Kidney tubule cell (primary cell): Measurements from ENCODE around the gene ACOT12.
"Not testable (repeated sequence)": the region's sequence is repeated elsewhere in the genome, so short reads cannot be mapped to it uniquely, and the experiment has no call there.

Experiments used
- DNase-seq: peaks from one replicate; pipeline ENCODE4 v3.0.0-alpha.2; 2018; ENCODE audit warnings: low spot score

ACOT12 gene

DNA sequence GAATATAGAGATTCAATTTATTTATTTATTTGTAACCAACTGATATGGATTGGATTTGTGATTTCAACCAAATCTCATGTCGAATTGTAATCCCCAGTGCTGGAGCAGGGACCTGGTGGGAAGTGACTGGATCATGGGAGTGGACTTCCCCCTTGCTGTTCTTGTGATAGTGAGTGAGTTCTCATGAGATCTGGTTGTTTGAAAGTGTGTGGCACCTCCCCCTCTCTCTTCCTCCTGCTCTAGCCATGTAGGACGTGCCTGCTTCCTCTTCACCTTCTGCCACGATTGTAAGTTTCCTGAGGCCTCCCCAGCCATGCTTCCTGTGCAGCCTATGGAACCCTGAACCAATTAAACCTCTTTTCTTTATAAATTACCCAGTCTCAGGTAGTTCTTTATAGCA, 55.7 kb downstream of the ACOT12 start:
- not testable (repeated sequence) for DNase-seq

- DNase-seq, result no peak
These were observed 56.1 kb downstream of the ACOT12 start for GRCh38 chr5:81337803-81338202.

- DNase-seq, result no peak
These were observed 57.4 kb downstream of the ACOT12 start for GRCh38 chr5:81336556-81336955.

- DNase-seq, result no peak
These were observed 58.0 kb downstream of the ACOT12 start for GRCh38 chr5:81335946-81336345.

DNA sequence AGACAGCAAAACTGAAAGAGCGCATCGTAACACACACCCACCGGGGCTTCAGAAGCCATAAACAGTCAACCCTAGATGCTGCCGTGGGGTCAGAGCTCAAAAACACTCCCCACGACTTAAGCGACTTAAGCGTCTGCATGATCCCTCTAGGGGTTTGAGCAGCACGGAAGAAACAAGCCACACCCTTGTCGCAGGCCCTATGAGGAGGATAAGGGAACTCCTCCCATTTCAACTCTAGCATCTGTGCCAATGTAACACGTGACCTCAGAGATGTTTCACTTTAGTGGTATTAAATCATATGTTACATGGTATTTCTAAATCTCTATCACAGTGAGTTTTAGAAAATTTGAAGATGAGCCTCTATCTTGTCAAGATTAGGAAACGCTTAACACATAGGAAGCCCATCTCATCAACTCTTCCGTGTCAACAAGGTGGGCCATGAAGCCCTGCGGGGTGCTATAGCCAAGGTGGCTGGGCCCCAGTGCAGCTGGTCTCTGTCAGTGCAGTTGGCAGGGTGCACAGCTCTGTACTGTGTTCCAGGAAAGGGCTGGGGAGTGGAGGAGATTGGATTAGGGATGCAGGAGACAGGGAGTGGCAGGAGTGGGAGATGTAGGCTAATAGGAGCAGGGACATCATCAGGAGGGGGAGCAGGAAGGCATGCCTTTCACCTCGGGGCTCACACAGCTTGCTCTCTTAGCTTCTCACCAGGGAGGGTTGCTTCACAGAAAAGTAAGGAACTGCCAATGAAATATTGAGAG, 59.5 kb downstream of the ACOT12 start:
- DNase-seq, result no peak

- peak; percentile 50 for DNase-seq
These were observed 67.4 kb downstream of the ACOT12 start for GRCh38 chr5:81326554-81326953.

GRCh38 chr5:81317536-81317935, 76.4 kb downstream of the ACOT12 start:
- DNase-seq, result no peak

DNA sequence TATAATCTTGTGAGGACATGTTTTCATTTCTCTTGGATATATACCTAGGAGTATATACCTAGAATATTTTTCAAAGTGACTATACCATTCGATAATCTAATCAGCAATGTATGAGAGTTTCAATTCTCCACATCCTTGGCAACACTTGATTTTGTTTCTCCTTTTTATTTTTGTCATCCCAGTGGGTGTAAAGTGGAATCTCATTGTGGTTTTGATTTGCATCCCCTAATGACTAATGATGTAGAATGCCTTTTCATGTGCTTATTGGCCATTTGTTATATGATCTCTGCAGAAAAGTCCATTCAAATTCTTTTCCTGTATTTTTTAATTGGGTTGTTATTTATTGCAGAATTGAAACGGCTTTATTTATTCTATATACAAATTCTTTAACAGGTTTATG, 77.4 kb downstream of the ACOT12 start:
- DNase-seq, result no peak

DNA sequence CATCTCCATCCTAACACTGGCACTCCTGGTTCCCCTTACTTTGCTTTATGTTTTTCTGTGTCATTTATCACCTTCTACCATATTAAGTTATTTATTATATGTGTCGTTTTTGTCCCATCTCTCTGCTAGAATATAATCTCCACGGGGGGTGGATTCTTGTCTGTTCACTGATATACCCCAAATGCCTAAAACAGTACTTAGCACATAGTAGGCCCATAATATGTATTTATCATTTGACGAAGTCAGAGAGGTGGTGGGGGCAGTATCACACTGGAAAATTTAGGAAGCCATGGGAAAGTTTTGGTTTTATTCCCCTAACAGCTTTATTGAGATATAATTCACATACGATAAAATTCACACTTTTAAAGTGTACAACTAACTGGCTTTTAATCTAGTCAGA, 78.1 kb downstream of the ACOT12 start:
- no peak for DNase-seq

GRCh38 chr5:81315336-81315735, 78.6 kb downstream of the ACOT12 start:
- DNase-seq, result peak; percentile 67

GRCh38 chr5:81314581-81314980, 79.4 kb downstream of the ACOT12 start:
- no peak for DNase-seq

- no peak for DNase-seq
These were observed 80.2 kb downstream of the ACOT12 start for GRCh38 chr5:81313686-81314085.

DNA sequence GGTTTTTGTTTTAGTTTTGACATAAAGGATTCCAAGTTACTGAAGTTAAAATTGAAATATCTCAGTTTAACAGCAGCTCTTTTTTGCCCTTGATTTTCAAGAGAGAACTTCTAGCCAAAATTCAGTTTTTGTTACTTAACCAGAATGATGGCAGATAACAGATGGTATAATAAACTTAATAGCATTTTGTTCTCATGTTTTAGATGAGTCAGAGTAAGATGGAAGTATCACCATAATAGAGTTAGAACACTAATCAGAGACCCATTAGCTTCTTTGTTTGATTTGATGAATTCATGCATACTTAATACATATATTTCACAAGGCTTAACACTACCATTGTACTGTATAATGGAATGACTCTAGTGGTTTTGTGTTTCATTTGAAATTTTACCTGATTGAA, 80.7 kb downstream of the ACOT12 start:
- DNase-seq, result no peak

GRCh38 chr5:81310402-81311063, 83.4 kb downstream of the ACOT12 start:
- no peak for DNase-seq

DNA sequence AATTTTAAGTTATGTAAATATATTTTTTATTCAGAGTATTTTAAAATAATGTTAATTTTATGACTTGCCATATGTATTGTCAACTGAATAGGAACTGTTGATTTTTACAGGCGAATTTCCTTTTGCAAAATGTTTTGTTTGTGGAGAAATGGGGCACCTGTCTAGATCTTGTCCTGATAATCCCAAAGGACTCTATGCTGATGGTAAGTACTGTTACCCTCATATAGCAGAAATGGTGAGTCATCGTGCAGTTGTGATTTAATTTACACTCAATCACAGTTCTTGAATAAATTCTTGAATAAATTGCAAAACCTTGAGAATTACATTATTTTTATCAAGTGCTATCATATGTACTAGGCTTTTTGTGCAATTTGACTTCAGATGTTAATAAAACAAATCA, 85.1 kb downstream of the ACOT12 start:
- DNase-seq, result no peak

DNA sequence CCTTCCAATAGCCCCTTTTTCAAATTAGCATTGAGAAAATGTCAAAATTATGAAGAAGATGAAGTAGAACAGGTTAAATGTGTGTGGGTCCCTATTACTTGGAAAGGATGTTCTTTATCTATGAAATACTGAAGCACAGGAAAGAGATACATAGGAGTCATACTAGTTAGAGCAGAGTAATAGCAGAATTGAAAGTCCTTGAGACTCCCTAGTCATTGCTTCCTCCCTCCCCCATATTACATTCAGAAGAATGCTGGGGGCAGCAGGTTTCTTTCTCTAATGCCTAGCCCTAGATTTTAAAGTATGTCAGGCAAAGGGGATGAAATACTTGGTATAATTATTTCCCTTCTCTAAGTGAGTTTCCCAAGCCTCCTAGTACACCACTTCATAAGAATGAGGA, 88.1 kb downstream of the ACOT12 start:
- DNase-seq, result no peak

- DNase-seq, result peak; percentile 57
These were observed 90.4 kb downstream of the ACOT12 start for GRCh38 chr5:81303563-81303962.

- DNase-seq, result no peak
These were observed 91.3 kb downstream of the ACOT12 start for GRCh38 chr5:81302596-81302995.

GRCh38 chr5:81301271-81302015, 92.5 kb downstream of the ACOT12 start, which contains the start of gene ZCCHC9:
ZCCHC9 (plus strand) TSS chr5:81301587; CDS start chr5:81304758, 3,171 bp downstream.
- DNase-seq, result peak; percentile 92

GRCh38 chr5:81300921-81301270, 93.0 kb downstream of the ACOT12 start:
- no peak for DNase-seq

DNA sequence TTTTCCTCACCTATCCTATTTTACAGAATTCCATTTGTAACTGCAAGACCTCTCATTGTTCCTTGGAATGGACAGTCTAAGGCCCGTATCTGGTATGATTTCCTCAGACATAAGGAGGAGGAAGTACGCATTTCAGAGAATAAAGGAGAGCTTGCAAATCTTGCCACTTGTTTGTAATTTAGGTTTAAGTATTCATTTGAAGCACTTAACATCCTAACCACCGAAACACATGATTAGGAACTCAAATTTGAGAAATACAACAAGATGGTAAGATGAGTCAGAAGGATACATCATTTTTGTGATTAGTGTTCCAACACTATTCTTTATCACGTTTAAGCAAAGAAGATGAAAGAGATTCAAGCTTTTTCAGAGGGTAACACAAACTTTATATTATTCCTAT, 96.4 kb downstream of the ACOT12 start:
- no peak for DNase-seq

- not testable (repeated sequence) for DNase-seq
These were observed 99.9 kb downstream of the ACOT12 start for GRCh38 chr5:81294021-81294420.

DNA sequence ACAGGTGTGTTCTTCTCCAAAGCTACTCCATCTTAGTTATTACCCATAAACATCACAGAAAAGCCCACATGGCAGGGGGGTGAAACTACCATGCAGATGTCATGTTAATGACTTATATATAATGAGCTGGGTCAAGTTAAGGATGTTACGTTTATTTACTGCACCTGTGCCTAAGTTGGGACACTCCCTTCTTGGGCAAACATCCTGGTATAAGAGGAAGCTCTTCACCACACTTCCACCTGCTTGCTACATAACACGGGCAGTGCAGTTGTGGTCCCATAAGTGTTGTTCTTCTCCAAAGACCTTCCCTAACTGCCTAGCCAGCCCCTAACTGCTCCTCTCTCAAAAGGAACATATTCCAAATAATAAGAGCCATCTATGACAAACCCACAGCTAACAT, 101.8 kb downstream of the ACOT12 start:
- no peak for DNase-seq
